Non-pigmented ciliary epithelial cell (primary cell): ENCODE data around the gene SNED1.
A peak's percentile ranks its signal among the peaks of the same experiment; 100 is the strongest.

ENCODE experiments used
- DNase-seq: peaks from one replicate; pipeline ENCODE4 v3.0.0-alpha.2; 2010; ENCODE audit warnings: low read depth

Gene SNED1

GRCh38 chr2:241006412-241006811 is 8.0 kb downstream of the SNED1 start:
- no peak for DNase-seq

- DNase-seq, result no peak
Observed at GRCh38 chr2:241007111-241007510, 8.7 kb downstream of the SNED1 start.

- DNase-seq, result no peak
Observed at GRCh38 chr2:241007880-241008710, 9.7 kb downstream of the SNED1 start.

- no peak for DNase-seq
Observed at GRCh38 chr2:241008711-241009121, 10.3 kb downstream of the SNED1 start.

- DNase-seq, result no peak
Observed at GRCh38 chr2:241009191-241009590, 10.8 kb downstream of the SNED1 start.

- peak; percentile 14 for DNase-seq
Observed at GRCh38 chr2:241009601-241010530, 11.4 kb downstream of the SNED1 start.

GRCh38 chr2:241010531-241011295 is 12.3 kb downstream of the SNED1 start:
- DNase-seq, result no peak

GRCh38 chr2:241011296-241011600 is 12.8 kb downstream of the SNED1 start:
- DNase-seq, result no peak

GRCh38 chr2:241011751-241012510 is 13.5 kb downstream of the SNED1 start:
- no peak for DNase-seq

GRCh38 chr2:241014224-241014623 is 15.8 kb downstream of the SNED1 start:
- no peak for DNase-seq

- DNase-seq, result no peak
Observed at GRCh38 chr2:241014764-241015163, 16.3 kb downstream of the SNED1 start.

- no peak for DNase-seq
Observed at GRCh38 chr2:241015439-241015838, 17.0 kb downstream of the SNED1 start.

- no peak for DNase-seq
Observed at GRCh38 chr2:241017228-241017940, 19.0 kb downstream of the SNED1 start.

GRCh38 chr2:241018051-241018891 is 19.9 kb downstream of the SNED1 start:
- no peak for DNase-seq

GRCh38 chr2:241019441-241020139 is 21.2 kb downstream of the SNED1 start:
- no peak for DNase-seq

- no peak for DNase-seq
Observed at GRCh38 chr2:241020201-241020600, 21.8 kb downstream of the SNED1 start.

GRCh38 chr2:241020629-241021190 is 22.3 kb downstream of the SNED1 start:
- DNase-seq, result no peak

- DNase-seq, result no peak
Observed at GRCh38 chr2:241025639-241026038, 27.2 kb downstream of the SNED1 start.
